Measurements from ENCODE around the gene ABLIM3. TPM values are rescaled to one million over a fixed set of nuclear protein-coding genes. Genes with fewer than 3 reads are reported as not detected.
A peak's percentile ranks its signal among the peaks of the same experiment; 100 is the strongest.

The ABLIM3 gene
- total and polyA plus RNA-seq, 9 of the 15 experiments (the other 6 are each of a cell fraction or from before 2014, with no cell fraction given), result 0.03 to 0.38 (median 0.11) TPM

DNA sequence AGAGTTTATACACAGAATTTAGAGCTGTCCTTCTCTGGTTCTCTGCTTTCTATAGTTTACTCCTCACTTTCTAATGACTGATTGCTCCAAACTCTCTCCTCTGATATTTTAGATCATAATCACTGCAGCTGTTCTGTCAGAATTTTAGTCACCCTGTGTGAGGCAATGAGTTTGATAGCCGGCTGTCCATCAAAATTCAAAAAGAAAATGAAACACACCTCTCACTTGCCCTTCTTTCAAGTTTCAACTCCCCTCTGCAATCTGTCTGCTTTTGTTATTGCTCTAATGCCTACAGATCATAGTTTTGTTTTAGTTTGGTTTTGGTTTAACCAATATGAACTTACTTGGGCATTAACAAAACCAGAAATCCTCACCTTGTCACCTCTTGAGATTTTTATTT is 23.3 kb upstream of the ABLIM3 start (continued):
- TF ChIP-seq PCBP2 (IDR thresholded peaks at IDR 0.05; ENCODE audit: low read depth, low read length, poor library complexity, severe bottlenecking), result no peak

DNA sequence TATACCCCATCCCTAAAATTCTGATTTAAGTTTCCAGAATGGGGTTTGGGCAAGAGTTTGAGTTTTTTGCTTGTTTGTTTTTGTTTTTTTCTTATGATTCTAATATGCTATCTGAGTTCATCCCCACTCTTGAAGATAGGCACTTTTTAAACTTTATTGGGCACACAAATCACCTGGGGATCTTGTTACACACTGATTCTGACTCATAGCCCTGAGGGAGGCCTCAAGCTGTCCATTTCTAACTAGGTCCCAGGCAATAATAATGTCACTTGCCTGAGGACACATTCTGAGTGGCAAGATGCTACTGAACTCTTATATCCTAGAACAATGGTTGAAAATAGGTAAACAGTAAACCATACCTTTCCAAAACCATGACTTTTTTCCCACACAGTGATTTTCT is 22.8 kb upstream of the ABLIM3 start:
- in situ Hi-C loops (cut with MboI), result loop anchor here (10.0 kb wide), 1 partner anchor 214 kb away; no protein-coding TSS in a partner anchor
- Histone ChIP-seq H3K27me3 (ENCODE audit: control insufficient read depth in 2 of 2, insufficient read depth in 2 of 2, low read length in 2 of 2) (peaks cover 0 to 27% of the 10 kb centered on the region in 2 experiments; a peak in 2 of 5 replicates), H3K4me2 (ENCODE audit: insufficient read depth, low read length) (no peak overlapping the region), H4K20me1 (replicated peaks; ENCODE audit: control insufficient read depth, insufficient read depth, low read length) (no peaks in the 10 kb centered on the region), H3K79me2 (ENCODE audit: control insufficient read depth, insufficient read depth, low read length) (no peaks in the 10 kb centered on the region), H3K27ac (ENCODE audit: extremely low read depth, low read depth, low read length) (no peak overlapping the region), H2AFZ (ENCODE audit: low read depth, low read length) (no peak overlapping the region), H3K9ac (ENCODE audit: insufficient read depth in 1 of 2, low read depth in 2 of 2, low read length in 2 of 2) (no peak overlapping the region), H3K36me3 (ENCODE audit: control insufficient read depth, insufficient read depth, low read length) (no peaks in the 10 kb centered on the region), H3K4me3 (no peak overlapping the region), H3K4me1 (replicated peaks in 1 of 2; ENCODE audit: control insufficient read depth in 2 of 2, insufficient read depth in 2 of 2, low read length in 2 of 2) (no peaks in the 10 kb centered on the region), H3K9me1 (ENCODE audit: control insufficient read depth, insufficient read depth, low read length) (no peaks in the 10 kb centered on the region), H3K9me3 (replicated peaks; ENCODE audit: control insufficient read depth, insufficient read depth, low read depth, low read length) (no peaks in the 10 kb centered on the region)
- intact Hi-C loops (cut with micrococcal nuclease), result loop anchor here (10.0 kb wide), 1 partner anchor 944 kb away; no protein-coding TSS in a partner anchor
- ChIA-PET CTCF (ENCODE audit: low intra/inter-chr PET ratio) (no interaction called here), POLR2A (no interaction called here)
- FAIRE-seq (no peak), ATAC-seq (no peak), DNase-seq (ENCODE audit: extremely low read depth in 1 of 4, low spot score in 3 of 4) (peak in 1 of 4 experiments; percentile 1)
- BruUV-seq (replicated peaks), result no TSS peak
- TF ChIP-seq, protein P1, sequence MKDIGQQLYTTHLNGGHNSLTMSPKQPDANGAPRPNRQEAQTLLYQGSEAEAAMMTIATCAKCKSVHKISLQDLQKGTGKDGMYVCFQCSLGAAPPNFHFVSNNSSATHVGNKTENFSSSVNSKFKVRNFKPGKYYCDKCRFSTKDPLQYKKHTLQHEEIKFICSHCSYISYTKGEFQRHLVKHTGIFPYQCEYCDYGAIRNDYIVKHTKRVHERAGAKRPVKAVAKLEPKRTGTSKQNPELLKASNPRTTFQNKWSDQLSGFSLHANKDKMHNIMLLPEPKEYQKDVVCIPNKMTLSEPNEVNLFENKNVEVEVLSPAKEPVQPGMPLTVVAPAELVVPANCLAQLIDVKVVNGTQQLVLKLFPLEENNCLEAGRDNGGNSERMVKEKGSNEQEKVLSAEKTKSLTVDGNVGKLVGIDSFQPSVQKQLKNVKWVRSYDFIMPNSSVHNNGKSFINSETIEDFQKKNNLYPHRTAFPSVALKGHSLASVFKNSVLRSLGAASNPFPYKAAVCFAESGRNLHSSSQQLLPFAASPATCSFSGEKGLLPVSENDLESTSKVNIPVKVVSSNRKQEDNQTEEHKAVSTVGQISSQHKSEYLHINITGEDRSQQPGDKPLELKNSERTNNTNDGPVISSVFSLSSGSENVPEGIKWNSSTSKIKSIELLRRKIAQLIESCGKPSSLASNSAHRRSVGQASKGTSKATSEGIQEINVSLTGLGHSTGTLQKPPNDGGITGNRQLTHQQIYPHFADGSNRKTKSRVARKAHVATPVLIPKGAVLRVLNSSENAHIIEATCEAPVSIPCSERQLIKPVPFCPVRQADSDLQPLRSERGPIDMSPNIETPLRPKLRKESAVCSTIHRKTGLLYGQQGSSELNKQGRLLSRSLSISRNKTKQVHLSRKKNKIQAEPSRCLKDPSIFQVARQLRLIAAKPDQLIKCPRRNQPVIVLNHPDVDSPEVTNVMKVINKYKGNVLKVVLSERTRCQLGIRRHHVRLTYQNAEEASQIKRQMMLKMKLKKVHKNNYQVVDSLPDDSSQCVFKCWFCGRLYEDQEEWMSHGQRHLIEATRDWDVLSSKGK (CRISPR knock-in tag; IDR thresholded peaks at IDR 0.05), result no peak
- TF ChIP-seq CTBP1 (IDR thresholded peaks at IDR 0.05; ENCODE audit: borderline replicate concordance), result no peak
- no peak for TF ChIP-seq JUNB (CRISPR knock-in tag; conservative IDR thresholded peaks at IDR 0.05)
- TF ChIP-seq SMC3 (conservative IDR thresholded peaks at IDR 0.05; ENCODE audit: insufficient read depth, low read depth, low read length), result no peak
- TF ChIP-seq ZNF274 (IDR thresholded peaks at IDR 0.05; ENCODE audit: borderline replicate concordance, low read depth, low read length), result no peak
- TF ChIP-seq, protein P2, sequence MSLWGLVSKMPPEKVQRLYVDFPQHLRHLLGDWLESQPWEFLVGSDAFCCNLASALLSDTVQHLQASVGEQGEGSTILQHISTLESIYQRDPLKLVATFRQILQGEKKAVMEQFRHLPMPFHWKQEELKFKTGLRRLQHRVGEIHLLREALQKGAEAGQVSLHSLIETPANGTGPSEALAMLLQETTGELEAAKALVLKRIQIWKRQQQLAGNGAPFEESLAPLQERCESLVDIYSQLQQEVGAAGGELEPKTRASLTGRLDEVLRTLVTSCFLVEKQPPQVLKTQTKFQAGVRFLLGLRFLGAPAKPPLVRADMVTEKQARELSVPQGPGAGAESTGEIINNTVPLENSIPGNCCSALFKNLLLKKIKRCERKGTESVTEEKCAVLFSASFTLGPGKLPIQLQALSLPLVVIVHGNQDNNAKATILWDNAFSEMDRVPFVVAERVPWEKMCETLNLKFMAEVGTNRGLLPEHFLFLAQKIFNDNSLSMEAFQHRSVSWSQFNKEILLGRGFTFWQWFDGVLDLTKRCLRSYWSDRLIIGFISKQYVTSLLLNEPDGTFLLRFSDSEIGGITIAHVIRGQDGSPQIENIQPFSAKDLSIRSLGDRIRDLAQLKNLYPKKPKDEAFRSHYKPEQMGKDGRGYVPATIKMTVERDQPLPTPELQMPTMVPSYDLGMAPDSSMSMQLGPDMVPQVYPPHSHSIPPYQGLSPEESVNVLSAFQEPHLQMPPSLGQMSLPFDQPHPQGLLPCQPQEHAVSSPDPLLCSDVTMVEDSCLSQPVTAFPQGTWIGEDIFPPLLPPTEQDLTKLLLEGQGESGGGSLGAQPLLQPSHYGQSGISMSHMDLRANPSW (CRISPR knock-in tag; IDR thresholded peaks at IDR 0.05), result no peak
- no peak for TF ChIP-seq NUFIP1 (IDR thresholded peaks at IDR 0.05; ENCODE audit: partially characterized antibody)
- TF ChIP-seq, protein P3, sequence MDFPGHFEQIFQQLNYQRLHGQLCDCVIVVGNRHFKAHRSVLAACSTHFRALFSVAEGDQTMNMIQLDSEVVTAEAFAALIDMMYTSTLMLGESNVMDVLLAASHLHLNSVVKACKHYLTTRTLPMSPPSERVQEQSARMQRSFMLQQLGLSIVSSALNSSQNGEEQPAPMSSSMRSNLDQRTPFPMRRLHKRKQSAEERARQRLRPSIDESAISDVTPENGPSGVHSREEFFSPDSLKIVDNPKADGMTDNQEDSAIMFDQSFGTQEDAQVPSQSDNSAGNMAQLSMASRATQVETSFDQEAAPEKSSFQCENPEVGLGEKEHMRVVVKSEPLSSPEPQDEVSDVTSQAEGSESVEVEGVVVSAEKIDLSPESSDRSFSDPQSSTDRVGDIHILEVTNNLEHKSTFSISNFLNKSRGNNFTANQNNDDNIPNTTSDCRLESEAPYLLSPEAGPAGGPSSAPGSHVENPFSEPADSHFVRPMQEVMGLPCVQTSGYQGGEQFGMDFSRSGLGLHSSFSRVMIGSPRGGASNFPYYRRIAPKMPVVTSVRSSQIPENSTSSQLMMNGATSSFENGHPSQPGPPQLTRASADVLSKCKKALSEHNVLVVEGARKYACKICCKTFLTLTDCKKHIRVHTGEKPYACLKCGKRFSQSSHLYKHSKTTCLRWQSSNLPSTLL (IDR thresholded peaks at IDR 0.05), result no peak
- TF ChIP-seq, protein P4, sequence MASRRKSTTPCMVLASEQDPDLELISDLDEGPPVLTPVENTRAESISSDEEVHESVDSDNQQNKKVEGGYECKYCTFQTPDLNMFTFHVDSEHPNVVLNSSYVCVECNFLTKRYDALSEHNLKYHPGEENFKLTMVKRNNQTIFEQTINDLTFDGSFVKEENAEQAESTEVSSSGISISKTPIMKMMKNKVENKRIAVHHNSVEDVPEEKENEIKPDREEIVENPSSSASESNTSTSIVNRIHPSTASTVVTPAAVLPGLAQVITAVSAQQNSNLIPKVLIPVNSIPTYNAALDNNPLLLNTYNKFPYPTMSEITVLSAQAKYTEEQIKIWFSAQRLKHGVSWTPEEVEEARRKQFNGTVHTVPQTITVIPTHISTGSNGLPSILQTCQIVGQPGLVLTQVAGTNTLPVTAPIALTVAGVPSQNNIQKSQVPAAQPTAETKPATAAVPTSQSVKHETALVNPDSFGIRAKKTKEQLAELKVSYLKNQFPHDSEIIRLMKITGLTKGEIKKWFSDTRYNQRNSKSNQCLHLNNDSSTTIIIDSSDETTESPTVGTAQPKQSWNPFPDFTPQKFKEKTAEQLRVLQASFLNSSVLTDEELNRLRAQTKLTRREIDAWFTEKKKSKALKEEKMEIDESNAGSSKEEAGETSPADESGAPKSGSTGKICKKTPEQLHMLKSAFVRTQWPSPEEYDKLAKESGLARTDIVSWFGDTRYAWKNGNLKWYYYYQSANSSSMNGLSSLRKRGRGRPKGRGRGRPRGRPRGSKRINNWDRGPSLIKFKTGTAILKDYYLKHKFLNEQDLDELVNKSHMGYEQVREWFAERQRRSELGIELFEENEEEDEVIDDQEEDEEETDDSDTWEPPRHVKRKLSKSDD (conservative IDR thresholded peaks at IDR 0.05; ENCODE audit: low read length), result no peak

All from K562 (cell line).